Measurements from ENCODE around the gene CIZ1. TPM values are rescaled to one million over a fixed set of nuclear protein-coding genes. Genes with fewer than 3 reads are reported as not detected.

The CIZ1 gene
- total and polyA plus RNA-seq, 10 of the 15 experiments (the other 5 are each of a cell fraction or from before 2014, with no cell fraction given): 1.8 to 91.6 (median 35.4) TPM

DNA sequence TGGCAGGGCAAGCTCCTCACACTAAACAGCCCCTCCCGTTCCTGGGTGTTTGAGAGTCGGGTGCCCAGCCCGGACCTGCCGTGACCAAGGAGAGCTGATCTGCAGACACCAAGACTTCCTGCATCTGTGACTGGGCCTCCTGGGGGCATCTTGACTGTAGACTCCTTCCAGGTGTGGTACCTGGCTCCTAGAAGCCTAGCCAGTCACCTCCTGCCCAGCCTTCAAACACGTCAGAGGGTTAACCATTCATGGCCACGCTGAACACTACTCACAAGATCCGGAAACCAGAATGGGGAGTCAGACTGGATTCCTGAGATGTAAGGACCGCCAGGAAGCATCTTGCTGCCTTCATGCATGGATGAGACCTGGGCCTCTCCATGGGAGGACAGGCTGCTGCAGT, 45.8 kb downstream of the CIZ1 start (continued):
- TF ChIP-seq, protein P1, sequence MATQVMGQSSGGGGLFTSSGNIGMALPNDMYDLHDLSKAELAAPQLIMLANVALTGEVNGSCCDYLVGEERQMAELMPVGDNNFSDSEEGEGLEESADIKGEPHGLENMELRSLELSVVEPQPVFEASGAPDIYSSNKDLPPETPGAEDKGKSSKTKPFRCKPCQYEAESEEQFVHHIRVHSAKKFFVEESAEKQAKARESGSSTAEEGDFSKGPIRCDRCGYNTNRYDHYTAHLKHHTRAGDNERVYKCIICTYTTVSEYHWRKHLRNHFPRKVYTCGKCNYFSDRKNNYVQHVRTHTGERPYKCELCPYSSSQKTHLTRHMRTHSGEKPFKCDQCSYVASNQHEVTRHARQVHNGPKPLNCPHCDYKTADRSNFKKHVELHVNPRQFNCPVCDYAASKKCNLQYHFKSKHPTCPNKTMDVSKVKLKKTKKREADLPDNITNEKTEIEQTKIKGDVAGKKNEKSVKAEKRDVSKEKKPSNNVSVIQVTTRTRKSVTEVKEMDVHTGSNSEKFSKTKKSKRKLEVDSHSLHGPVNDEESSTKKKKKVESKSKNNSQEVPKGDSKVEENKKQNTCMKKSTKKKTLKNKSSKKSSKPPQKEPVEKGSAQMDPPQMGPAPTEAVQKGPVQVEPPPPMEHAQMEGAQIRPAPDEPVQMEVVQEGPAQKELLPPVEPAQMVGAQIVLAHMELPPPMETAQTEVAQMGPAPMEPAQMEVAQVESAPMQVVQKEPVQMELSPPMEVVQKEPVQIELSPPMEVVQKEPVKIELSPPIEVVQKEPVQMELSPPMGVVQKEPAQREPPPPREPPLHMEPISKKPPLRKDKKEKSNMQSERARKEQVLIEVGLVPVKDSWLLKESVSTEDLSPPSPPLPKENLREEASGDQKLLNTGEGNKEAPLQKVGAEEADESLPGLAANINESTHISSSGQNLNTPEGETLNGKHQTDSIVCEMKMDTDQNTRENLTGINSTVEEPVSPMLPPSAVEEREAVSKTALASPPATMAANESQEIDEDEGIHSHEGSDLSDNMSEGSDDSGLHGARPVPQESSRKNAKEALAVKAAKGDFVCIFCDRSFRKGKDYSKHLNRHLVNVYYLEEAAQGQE (IDR thresholded peaks at IDR 0.05; ENCODE audit: low read depth, low read length): no peak
- no peak for TF ChIP-seq GATAD2B (conservative IDR thresholded peaks at IDR 0.05; ENCODE audit: low read depth)
- no peak for TF ChIP-seq POLR2AphosphoS5 (IDR thresholded peaks at IDR 0.05; ENCODE audit: low read length)
- TF ChIP-seq RFX5 (IDR thresholded peaks at IDR 0.05; ENCODE audit: low read depth, low read length): no peak

DNA sequence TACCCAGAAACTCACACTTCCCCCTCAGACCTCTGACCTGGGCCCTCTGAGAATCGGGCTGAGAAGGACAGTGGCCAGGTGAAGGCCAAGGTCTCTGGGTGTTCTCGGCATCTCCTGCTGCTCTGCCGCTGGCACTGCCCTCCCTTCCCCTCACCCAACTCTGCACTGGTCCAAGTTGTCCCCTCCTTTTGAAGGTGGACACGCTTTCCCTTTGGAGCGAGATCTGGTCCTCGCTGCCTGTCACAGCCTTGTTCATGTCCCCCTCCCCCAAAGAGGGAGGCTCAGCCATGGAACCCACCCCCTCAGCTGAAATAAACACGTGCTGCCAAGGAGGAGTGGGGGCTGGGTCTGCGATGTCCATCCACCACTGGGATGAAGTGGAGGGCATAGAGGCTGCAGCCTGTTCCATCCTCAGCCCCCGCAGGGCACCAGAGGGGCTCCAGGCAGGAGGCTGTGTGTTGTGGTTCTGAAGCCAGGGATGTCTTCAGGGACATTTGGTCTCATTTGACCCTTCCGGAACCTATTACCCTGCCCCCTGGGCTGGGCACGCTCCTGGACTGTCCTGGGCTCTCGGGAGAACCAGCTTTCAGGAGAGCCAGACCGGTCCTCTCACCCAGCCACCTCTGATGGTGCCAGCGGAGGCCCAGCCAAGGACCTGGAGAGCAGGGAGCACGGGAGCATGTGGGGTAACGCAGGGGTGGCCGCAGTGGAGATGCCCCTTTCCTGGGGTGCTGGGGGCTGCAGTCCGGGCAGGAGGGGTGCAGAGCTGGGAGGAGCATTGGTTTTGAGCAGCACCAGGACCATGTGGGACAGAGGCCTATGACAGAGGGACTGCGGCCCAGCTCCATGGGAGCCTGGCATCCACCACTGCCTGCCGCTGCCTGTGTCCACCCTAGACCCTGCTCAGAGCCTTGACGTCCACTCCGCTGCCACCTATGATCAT, 46.9 kb downstream of the CIZ1 start:
- Histone ChIP-seq H2AFZ (ENCODE audit: control insufficient read depth, low read depth, low read length) (no peak overlapping the region), H3K4me1 (ENCODE audit: control insufficient read depth, insufficient read depth, low read length) (no peaks in the 10 kb centered on the region), H3K4me2 (ENCODE audit: control insufficient read depth, insufficient read depth) (no peak overlapping the region), H3K36me3 (ENCODE audit: control insufficient read depth in 2 of 2, insufficient read depth in 2 of 2, low read length in 1 of 2) (no peaks in the 10 kb centered on the region), H3K27me3 (replicated peaks in 1 of 2; ENCODE audit: control insufficient read depth in 2 of 2, insufficient read depth in 2 of 2, low read length in 1 of 2) (peaks cover 0 to 1% of the 10 kb centered on the region in 2 experiments; a peak in 2 of 4 replicates), H3K9ac (ENCODE audit: control insufficient read depth, insufficient read depth, low read length) (no peak overlapping the region), H4K20me1 (ENCODE audit: control insufficient read depth, insufficient read depth) (no peaks in the 10 kb centered on the region), H3K79me2 (ENCODE audit: control insufficient read depth, insufficient read depth, low read length) (no peaks in the 10 kb centered on the region), H3K4me3 (no peak overlapping the region), H3K27ac (ENCODE audit: control insufficient read depth, insufficient read depth) (no peak overlapping the region), H3K9me3 (replicated peaks; ENCODE audit: control insufficient read depth, insufficient read depth, low read length) (no peaks in the 10 kb centered on the region)
- ChIA-PET SMC1A (ENCODE audit: uncharacterized antibody, unreplicated experiment) (no interaction called here), POLR2A (no interaction called here), RAD21 (ENCODE audit: unreplicated experiment) (no interaction called here), CTCF (no interaction called here)
- BruUV-seq (replicated peaks): no TSS peak
- intact Hi-C loops (cut with micrococcal nuclease; ENCODE audit: unreplicated experiment): no loop called here
- TF ChIP-seq SIX5 (IDR thresholded peaks at IDR 0.05; ENCODE audit: low read depth, low read length, severe bottlenecking): no peak
- TF ChIP-seq NRF1 (conservative IDR thresholded peaks at IDR 0.05; ENCODE audit: low read depth, low read length): no peak
- TF ChIP-seq, protein P2, sequence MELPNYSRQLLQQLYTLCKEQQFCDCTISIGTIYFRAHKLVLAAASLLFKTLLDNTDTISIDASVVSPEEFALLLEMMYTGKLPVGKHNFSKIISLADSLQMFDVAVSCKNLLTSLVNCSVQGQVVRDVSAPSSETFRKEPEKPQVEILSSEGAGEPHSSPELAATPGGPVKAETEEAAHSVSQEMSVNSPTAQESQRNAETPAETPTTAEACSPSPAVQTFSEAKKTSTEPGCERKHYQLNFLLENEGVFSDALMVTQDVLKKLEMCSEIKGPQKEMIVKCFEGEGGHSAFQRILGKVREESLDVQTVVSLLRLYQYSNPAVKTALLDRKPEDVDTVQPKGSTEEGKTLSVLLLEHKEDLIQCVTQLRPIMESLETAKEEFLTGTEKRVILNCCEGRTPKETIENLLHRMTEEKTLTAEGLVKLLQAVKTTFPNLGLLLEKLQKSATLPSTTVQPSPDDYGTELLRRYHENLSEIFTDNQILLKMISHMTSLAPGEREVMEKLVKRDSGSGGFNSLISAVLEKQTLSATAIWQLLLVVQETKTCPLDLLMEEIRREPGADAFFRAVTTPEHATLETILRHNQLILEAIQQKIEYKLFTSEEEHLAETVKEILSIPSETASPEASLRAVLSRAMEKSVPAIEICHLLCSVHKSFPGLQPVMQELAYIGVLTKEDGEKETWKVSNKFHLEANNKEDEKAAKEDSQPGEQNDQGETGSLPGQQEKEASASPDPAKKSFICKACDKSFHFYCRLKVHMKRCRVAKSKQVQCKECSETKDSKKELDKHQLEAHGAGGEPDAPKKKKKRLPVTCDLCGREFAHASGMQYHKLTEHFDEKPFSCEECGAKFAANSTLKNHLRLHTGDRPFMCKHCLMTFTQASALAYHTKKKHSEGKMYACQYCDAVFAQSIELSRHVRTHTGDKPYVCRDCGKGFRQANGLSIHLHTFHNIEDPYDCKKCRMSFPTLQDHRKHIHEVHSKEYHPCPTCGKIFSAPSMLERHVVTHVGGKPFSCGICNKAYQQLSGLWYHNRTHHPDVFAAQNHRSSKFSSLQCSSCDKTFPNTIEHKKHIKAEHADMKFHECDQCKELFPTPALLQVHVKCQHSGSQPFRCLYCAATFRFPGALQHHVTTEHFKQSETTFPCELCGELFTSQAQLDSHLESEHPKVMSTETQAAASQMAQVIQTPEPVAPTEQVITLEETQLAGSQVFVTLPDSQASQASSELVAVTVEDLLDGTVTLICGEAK (IDR thresholded peaks at IDR 0.05; ENCODE audit: borderline replicate concordance): no peak
- no peak for TF ChIP-seq KLF5 (IDR thresholded peaks at IDR 0.05; ENCODE audit: partially characterized antibody)
- TF ChIP-seq, protein P3, sequence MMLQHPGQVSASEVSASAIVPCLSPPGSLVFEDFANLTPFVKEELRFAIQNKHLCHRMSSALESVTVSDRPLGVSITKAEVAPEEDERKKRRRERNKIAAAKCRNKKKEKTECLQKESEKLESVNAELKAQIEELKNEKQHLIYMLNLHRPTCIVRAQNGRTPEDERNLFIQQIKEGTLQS (IDR thresholded peaks at IDR 0.05; ENCODE audit: borderline replicate concordance, extremely low read depth, low read depth, low read length): no peak
- TF ChIP-seq, protein P4, sequence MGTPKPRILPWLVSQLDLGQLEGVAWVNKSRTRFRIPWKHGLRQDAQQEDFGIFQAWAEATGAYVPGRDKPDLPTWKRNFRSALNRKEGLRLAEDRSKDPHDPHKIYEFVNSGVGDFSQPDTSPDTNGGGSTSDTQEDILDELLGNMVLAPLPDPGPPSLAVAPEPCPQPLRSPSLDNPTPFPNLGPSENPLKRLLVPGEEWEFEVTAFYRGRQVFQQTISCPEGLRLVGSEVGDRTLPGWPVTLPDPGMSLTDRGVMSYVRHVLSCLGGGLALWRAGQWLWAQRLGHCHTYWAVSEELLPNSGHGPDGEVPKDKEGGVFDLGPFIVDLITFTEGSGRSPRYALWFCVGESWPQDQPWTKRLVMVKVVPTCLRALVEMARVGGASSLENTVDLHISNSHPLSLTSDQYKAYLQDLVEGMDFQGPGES (IDR thresholded peaks at IDR 0.05): no peak
- no peak for TF ChIP-seq BHLHE40 (IDR thresholded peaks at IDR 0.05; ENCODE audit: borderline replicate concordance in 1 of 2, low read depth in 2 of 2, low read length in 1 of 2)
- WGBS (ENCODE audit: insufficient coverage, insufficient replicate concordance, low lambda C conversion rate, missing lambda C conversion rate): 35% methylated on average over 22 of the region's 22 CpGs
- ATAC-seq: no peak
- in situ Hi-C loops (cut with MboI): no loop called here
- no peak for FAIRE-seq
- DNase-seq (ENCODE audit: low read depth, low spot score): no peak
